Measurements from ENCODE around the gene FYCO1. TPM values are rescaled to one million over a fixed set of nuclear protein-coding genes. Genes with fewer than 3 reads are reported as not detected.

The FYCO1 gene
- total and polyA plus RNA-seq, 2 of the 8 experiments (the other 6 are each of a cell fraction or from before 2014, with no cell fraction given): 4.8 to 10.8 TPM

GRCh38 chr3:45980229-45980813, 15.3 kb downstream of the FYCO1 start:
- Histone ChIP-seq H3K27me3 (replicated peaks in 1 of 4; ENCODE audit: control insufficient read depth in 3 of 4, extremely low read depth in 1 of 4, insufficient read depth in 3 of 4, low read length in 3 of 4) (no peaks in the 10 kb centered on the region), H4K20me1 (replicated peaks in 1 of 2; ENCODE audit: control insufficient read depth in 1 of 2, insufficient read depth in 2 of 2, low read length in 2 of 2) (peaks cover 0 to 1% of the 10 kb centered on the region in 2 experiments), H4K91ac (replicated peaks; ENCODE audit: insufficient read length, low read length) (no peak overlapping the region), H2BK20ac (ENCODE audit: low read length) (no peak overlapping the region), H2AFZ (ENCODE audit: low read length) (no peak overlapping the region), H3K36me3 (ENCODE audit: control insufficient read depth in 2 of 4, insufficient read depth in 4 of 4, low read length in 3 of 4) (peaks cover 11 to 68% (median 54%) of the 10 kb centered on the region in 4 experiments), H2BK120ac (replicated peaks; ENCODE audit: low read depth, low read length) (no peak overlapping the region), H3K23me2 (ENCODE audit: low read depth, low read length) (no peaks in the 10 kb centered on the region), H4K8ac (ENCODE audit: extremely low read depth, insufficient read depth, low read length) (no peak overlapping the region), H3K23ac (ENCODE audit: insufficient read length) (no peak overlapping the region), H3K18ac (ENCODE audit: extremely low read depth, low read length) (no peak overlapping the region), H2BK12ac (ENCODE audit: low read depth, low read length) (no peak overlapping the region), H3K4me2 (ENCODE audit: insufficient read depth in 1 of 2, low read depth in 2 of 2, low read length in 2 of 2) (no peak overlapping the region), H2BK15ac (ENCODE audit: low read length) (no peak overlapping the region), H3K9me3 (ENCODE audit: insufficient read depth in 2 of 2, low read depth in 1 of 2, low read length in 1 of 2) (no peaks in the 10 kb centered on the region), H3K4me1 (replicated peaks in 1 of 4; ENCODE audit: control insufficient read depth in 3 of 4, insufficient read depth in 4 of 4, low read length in 3 of 4) (no peaks in the 10 kb centered on the region), H3K9ac (replicated peaks in 1 of 4; ENCODE audit: extremely low read depth in 1 of 4, low read depth in 3 of 4, low read length in 3 of 4) (no peak overlapping the region), H2AK5ac (ENCODE audit: low read depth, low read length) (no peak overlapping the region), H3K79me1 (ENCODE audit: low read depth, low read length) (no peaks in the 10 kb centered on the region), H4K5ac (ENCODE audit: insufficient read length, low read depth, low read length) (no peak overlapping the region), H3K79me2 (ENCODE audit: control insufficient read depth in 1 of 2, insufficient read depth in 2 of 2, low read length in 2 of 2) (no peaks in the 10 kb centered on the region), H3K14ac (ENCODE audit: insufficient read length) (no peak overlapping the region), H3K27ac (ENCODE audit: low read depth, low read length) (no peak overlapping the region), H3K56ac (replicated peaks; ENCODE audit: insufficient read length, low read depth, low read length) (no peak overlapping the region), H3K4ac (replicated peaks; ENCODE audit: insufficient read length, low read depth, low read length) (no peak overlapping the region), H2BK5ac (ENCODE audit: low read depth, low read length) (no peak overlapping the region), H3K4me3 (ENCODE audit: extremely low read depth in 1 of 4, insufficient read depth in 2 of 4, low read depth in 3 of 4, low read length in 4 of 4) (no peak overlapping the region)
- TF ChIP-seq GABPA (IDR thresholded peaks at IDR 0.05; ENCODE audit: borderline replicate concordance, insufficient read depth, low read length) (no peak), SRF (IDR thresholded peaks at IDR 0.05; ENCODE audit: low read depth, low read length) (no peak), RBBP5 (IDR thresholded peaks at IDR 0.05; ENCODE audit: borderline replicate concordance, low read depth, low read length) (no peak), RXRA (IDR thresholded peaks at IDR 0.05; ENCODE audit: insufficient read depth, low read depth, low read length) (no peak), SIN3A (conservative IDR thresholded peaks at IDR 0.05 in 1 of 2, IDR thresholded peaks at IDR 0.05 in 1 of 2; ENCODE audit: low read depth in 1 of 2, low read length in 2 of 2) (no peak), SAP30 (IDR thresholded peaks at IDR 0.05; ENCODE audit: insufficient read depth, insufficient replicate concordance, low read length) (no peak), EZH2 (IDR thresholded peaks at IDR 0.05; ENCODE audit: low read depth, low read length, severe bottlenecking) (no peak), KDM4A (IDR thresholded peaks at IDR 0.05; ENCODE audit: low read depth, low read length, severe bottlenecking) (no peak), CEBPB (IDR thresholded peaks at IDR 0.05; ENCODE audit: low read depth, low read length) (no peak), RAD21 (IDR thresholded peaks at IDR 0.05 in 1 of 2, conservative IDR thresholded peaks at IDR 0.05 in 1 of 2; ENCODE audit: low read depth in 2 of 2, low read length in 2 of 2) (no peak)
- WGBS, 2 experiments (ENCODE audit: extremely low coverage in 1 of 2, insufficient coverage in 1 of 2, insufficient read length in 1 of 2, insufficient replicate concordance in 2 of 2, low coverage in 1 of 2, low lambda C conversion rate in 2 of 2, missing lambda C conversion rate in 1 of 2): 97% methylated on average over 6 of the region's 7 CpGs; no CpG with 5 or more reads in 1 of the 2 experiments
- ChIA-PET CTCF (ENCODE audit: partially characterized antibody) (interaction anchor here (0.6 to 3.6 kb wide), 6 partner anchors 11 to 469 kb away, joined by 3 to 11 read pairs (median 3); no protein-coding TSS in a partner anchor), POLR2A (ENCODE audit: partially characterized antibody) (interaction anchor here (1.0 kb wide), 1 partner anchor 22 kb away, joined by 3 read pairs; no protein-coding TSS in a partner anchor)
- DNase-seq (ENCODE audit: low read depth in 1 of 2, low spot score in 2 of 2): no peak
- no peak for FAIRE-seq
